HCT116 (cell line): ENCODE results near the gene MOB2.

Experiments
- CEBPB ChIP-seq: IDR thresholded peaks from 2 replicates; pipeline ENCODE4 v1.6.1; 2012; ENCODE audit warnings: low read depth
- EGR1 ChIP-seq: IDR thresholded peaks from 2 replicates; pipeline ENCODE4 v1.6.1; 2012; ENCODE audit warnings: low read depth
- POLR2A ChIP-seq: IDR thresholded peaks from 2 replicates; pipeline ENCODE4 v1.7.0; 2011; ENCODE audit warnings: borderline replicate concordance; ENCODE audit not compliant: insufficient read depth, insufficient read length; ENCODE audit errors: extremely low read depth
- RAD21 ChIP-seq: IDR thresholded peaks from 2 replicates; pipeline ENCODE4 v1.6.1; 2012; ENCODE audit warnings: low read depth, mild to moderate bottlenecking
- SRF ChIP-seq: IDR thresholded peaks from 2 replicates; pipeline ENCODE4 v1.6.1; 2012; ENCODE audit warnings: low read depth
- TF ChIP-seq, protein P1 (sequence below), 3 experiments: fragments of 200-600 bp in 1 of 3; sonication (generic) in 1 of 3; IDR thresholded peaks in 2 of 3; conservative IDR thresholded peaks in 1 of 3; 2 replicates each; pipeline ENCODE4 v1.5.1; 2012 to 2017; ENCODE audit warnings: low read depth in 2 of 3, low read length in 2 of 3, antibody characterized with exemption in 1 of 3, borderline replicate concordance in 1 of 3, control low read depth in 1 of 3, mild to moderate bottlenecking in 1 of 3, mixed read lengths in 1 of 3, mixed run types in 1 of 3, moderate library complexity in 1 of 3; ENCODE audit not compliant: insufficient read depth in 1 of 3
- TF ChIP-seq, protein P2 (sequence below): IDR thresholded peaks from 2 replicates; pipeline ENCODE4 v1.6.1; 2012

DNA sequence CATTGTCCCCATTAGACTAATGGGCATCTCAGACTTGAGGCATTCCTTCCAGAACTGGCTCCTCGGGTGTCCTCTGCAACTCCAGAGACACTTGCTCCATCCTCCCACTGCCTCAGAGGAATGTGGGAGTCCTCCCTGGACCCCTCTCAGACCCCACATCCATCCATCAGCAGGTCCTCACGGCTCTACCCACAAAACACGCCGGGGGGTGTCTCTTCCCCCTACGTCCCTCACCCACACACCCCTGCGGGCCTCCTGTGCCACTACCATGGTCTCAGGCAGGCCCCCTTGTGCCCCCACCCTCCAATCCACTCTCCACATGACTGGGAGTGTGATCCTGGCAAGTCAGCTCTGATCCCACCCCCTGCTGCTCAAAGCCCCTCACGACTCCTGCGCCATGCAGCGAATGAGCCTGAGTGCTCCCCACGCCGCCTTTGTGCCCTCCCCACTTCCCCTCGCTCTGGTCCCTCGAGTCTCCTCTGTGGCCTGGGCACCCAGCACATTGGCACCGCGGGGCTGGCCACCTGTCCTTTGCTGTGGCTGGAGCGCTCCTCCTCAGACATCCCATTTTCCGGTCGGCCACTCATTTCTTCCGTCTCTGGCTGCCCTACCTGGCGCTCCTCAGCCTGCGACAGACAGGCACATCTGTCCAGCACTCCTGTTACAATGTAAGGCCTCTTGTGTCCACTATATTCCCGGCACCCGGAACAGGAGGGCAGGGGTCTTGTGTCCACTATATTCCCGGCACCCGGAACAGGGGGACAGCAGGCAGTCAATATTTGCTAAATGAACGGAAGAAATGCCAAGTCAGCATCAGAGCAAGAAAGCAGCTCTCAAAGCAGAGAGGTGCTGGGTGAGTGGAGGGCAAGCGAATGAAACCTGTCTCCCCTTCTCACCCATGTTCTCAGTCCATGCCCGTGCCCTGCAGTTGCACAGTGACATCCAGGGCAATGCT, 14.2 kb upstream of the MOB2 start:
- TF ChIP-seq SRF = no peak
- no peak for TF ChIP-seq RAD21
- TF ChIP-seq, protein P1, sequence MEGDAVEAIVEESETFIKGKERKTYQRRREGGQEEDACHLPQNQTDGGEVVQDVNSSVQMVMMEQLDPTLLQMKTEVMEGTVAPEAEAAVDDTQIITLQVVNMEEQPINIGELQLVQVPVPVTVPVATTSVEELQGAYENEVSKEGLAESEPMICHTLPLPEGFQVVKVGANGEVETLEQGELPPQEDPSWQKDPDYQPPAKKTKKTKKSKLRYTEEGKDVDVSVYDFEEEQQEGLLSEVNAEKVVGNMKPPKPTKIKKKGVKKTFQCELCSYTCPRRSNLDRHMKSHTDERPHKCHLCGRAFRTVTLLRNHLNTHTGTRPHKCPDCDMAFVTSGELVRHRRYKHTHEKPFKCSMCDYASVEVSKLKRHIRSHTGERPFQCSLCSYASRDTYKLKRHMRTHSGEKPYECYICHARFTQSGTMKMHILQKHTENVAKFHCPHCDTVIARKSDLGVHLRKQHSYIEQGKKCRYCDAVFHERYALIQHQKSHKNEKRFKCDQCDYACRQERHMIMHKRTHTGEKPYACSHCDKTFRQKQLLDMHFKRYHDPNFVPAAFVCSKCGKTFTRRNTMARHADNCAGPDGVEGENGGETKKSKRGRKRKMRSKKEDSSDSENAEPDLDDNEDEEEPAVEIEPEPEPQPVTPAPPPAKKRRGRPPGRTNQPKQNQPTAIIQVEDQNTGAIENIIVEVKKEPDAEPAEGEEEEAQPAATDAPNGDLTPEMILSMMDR (IDR thresholded peaks at IDR 0.05 in 2 of 3, conservative IDR thresholded peaks at IDR 0.05 in 1 of 3; ENCODE audit: borderline replicate concordance in 1 of 3, insufficient read depth in 1 of 3, low read depth in 2 of 3, low read length in 2 of 3) = no peak
- no peak for TF ChIP-seq EGR1
- no peak for TF ChIP-seq POLR2A
- TF ChIP-seq, protein P2, sequence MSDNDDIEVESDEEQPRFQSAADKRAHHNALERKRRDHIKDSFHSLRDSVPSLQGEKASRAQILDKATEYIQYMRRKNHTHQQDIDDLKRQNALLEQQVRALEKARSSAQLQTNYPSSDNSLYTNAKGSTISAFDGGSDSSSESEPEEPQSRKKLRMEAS = no peak
- TF ChIP-seq CEBPB = no peak
